Epithelial cell of proximal tubule (primary cell): ENCODE data around the gene VAT1L. TPM values are rescaled to one million over a fixed set of nuclear protein-coding genes. Genes with fewer than 3 reads are reported as not detected.

Experiments
- DNase-seq: peaks from one replicate; pipeline ENCODE4 v3.0.0-alpha.2; 2011; ENCODE audit warnings: low read depth
- H3K4me3 ChIP-seq: 2 replicates; pipeline ENCODE4 v1.5.1; 2011; ENCODE audit warnings: low read depth, mild to moderate bottlenecking, low read length
- CTCF ChIP-seq: conservative IDR thresholded peaks from 2 replicates; pipeline ENCODE4 v1.5.1; 2012; ENCODE audit warnings: low read depth, mild to moderate bottlenecking, low read length
- total RNA-seq: library from RNA; depleted of rRNA; stranded (reverse); fragments of >200 nt; gene quantifications from 2 replicates; pipeline ENCODE4 v1.2.3, GENCODE V29; 2015

Gene VAT1L
- total RNA-seq, 1 donor from 2014 or later = 0.92 TPM

- DNase-seq = no peak
- no peak for TF ChIP-seq CTCF
- H3K4me3 ChIP-seq = no peak overlapping the region
Measured at GRCh38 chr16:77825196-77825595, 36.8 kb downstream of the VAT1L start.

- no peak for DNase-seq
- no peak for TF ChIP-seq CTCF
- H3K4me3 ChIP-seq = no peak overlapping the region
Measured at GRCh38 chr16:77827032-77827431, 38.7 kb downstream of the VAT1L start.

- peak; percentile 20 for DNase-seq
- no peak for TF ChIP-seq CTCF
- no peak overlapping the region for H3K4me3 ChIP-seq
Measured at GRCh38 chr16:77833921-77834634, 45.7 kb downstream of the VAT1L start.

- DNase-seq = no peak
Measured at GRCh38 chr16:77834635-77835540, 46.5 kb downstream of the VAT1L start.

GRCh38 chr16:77836801-77837200 is 48.4 kb downstream of the VAT1L start:
- TF ChIP-seq CTCF = no peak
- DNase-seq = no peak
- H3K4me3 ChIP-seq = no peak overlapping the region

More at GRCh38 chr16:77834635-77835540, 46.5 kb downstream of the VAT1L start:
- TF ChIP-seq CTCF = no peak
- no peak overlapping the region for H3K4me3 ChIP-seq

GRCh38 chr16:77838597-77839255 is 50.4 kb downstream of the VAT1L start:
- no peak for TF ChIP-seq CTCF
- H3K4me3 ChIP-seq = no peak overlapping the region
- DNase-seq = no peak
